Measurements from ENCODE around the gene MATN1.

MATN1 gene

GRCh38 chr1:30678209-30678608 lies 45.2 kb downstream of the MATN1 start:
- DNase-seq = no peak

- no peak for DNase-seq
Measured at GRCh38 chr1:30677471-30677870, 45.9 kb downstream of the MATN1 start.

- DNase-seq = no peak
Measured at GRCh38 chr1:30675761-30676160, 47.6 kb downstream of the MATN1 start.

- no peak for DNase-seq
Measured at GRCh38 chr1:30675289-30675688, 48.1 kb downstream of the MATN1 start.

- DNase-seq = no peak
Measured at GRCh38 chr1:30673395-30673794, 50.0 kb downstream of the MATN1 start.

- DNase-seq = no peak
Measured at GRCh38 chr1:30672661-30673060, 50.7 kb downstream of the MATN1 start.

- DNase-seq = no peak
Measured at GRCh38 chr1:30670240-30671060, 52.9 kb downstream of the MATN1 start.

GRCh38 chr1:30668546-30669327 lies 54.6 kb downstream of the MATN1 start:
- DNase-seq = no peak

- DNase-seq = no peak
Measured at GRCh38 chr1:30668024-30668423, 55.4 kb downstream of the MATN1 start.

GRCh38 chr1:30666756-30667273 lies 56.6 kb downstream of the MATN1 start:
- no peak for DNase-seq

GRCh38 chr1:30665216-30666010 lies 58.0 kb downstream of the MATN1 start:
- no peak for DNase-seq

GRCh38 chr1:30664103-30664755 lies 59.2 kb downstream of the MATN1 start:
- DNase-seq = no peak

GRCh38 chr1:30663596-30664091 lies 59.7 kb downstream of the MATN1 start:
- no peak for DNase-seq

- DNase-seq = no peak
Measured at GRCh38 chr1:30662291-30662840, 61.0 kb downstream of the MATN1 start.

- no peak for DNase-seq
Measured at GRCh38 chr1:30661311-30661710, 62.1 kb downstream of the MATN1 start.
